Mucosa of descending colon (tissue), 3 donors: ENCODE data around the gene SNRK. TPM values are rescaled to one million over a fixed set of nuclear protein-coding genes. Genes with fewer than 3 reads are reported as not detected.

Experiments
- ATAC-seq: fragments of 200-7000 bp; cut with Tn5 transposase; one replicate; pipeline ENCODE4 v1.9.1; 2020; ENCODE audit warnings: mild to moderate bottlenecking, moderate library complexity
- DNase-seq, 3 donors: peaks; one replicate each; pipeline ENCODE4 v3.0.0-alpha.2; 2020
- H3K36me3 ChIP-seq: fragments of 200-600 bp; one replicate; pipeline ENCODE4 v1.8.0; 2021; ENCODE audit warnings: low read depth, mild to moderate bottlenecking
- H3K4me1 ChIP-seq: fragments of 200-600 bp; one replicate; pipeline ENCODE4 v1.8.0; 2021; ENCODE audit warnings: low read depth, mild to moderate bottlenecking
- H3K4me3 ChIP-seq: fragments of 200-600 bp; one replicate; pipeline ENCODE4 v1.8.0; 2021; ENCODE audit warnings: mild to moderate bottlenecking
- H3K9me3 ChIP-seq: fragments of 200-600 bp; one replicate; pipeline ENCODE4 v1.8.0; 2021; ENCODE audit warnings: mild to moderate bottlenecking
- CTCF ChIP-seq: fragments of 200-600 bp; IDR thresholded peaks from one replicate; pipeline ENCODE4 v1.8.0; 2022; ENCODE audit warnings: antibody characterized with exemption, mild to moderate bottlenecking
- intact Hi-C, 2 donors: fragments of 100-400 bp; cut with DNase I in 1 of 2; cut with micrococcal nuclease in 1 of 2; formaldehyde crosslinking; loops; one replicate each; pipeline versions ENCODE4 v1.11.0 to v1.11.1; 2022; cut with DNase I, micrococcal nuclease
- total RNA-seq, 3 donors: library from RNA; stranded (reverse); fragmentation: NEBNext Ultra II Directional in 2 of 3; extraction: Animal tissue kit (Norgen Biotek cat#: 25700) in 2 of 3; gene quantifications; one replicate each; pipeline versions ENCODE4 v1.2.1 to v1.2.4, GENCODE V29; 2021 to 2023
- donor health status: DM: no; HTN: no; CAD: no; lungs with moderate emphysema.
- donor health status: DM: no; HTN: no; CAD: no.
- donor health status: DM: no; HTN: yes; CAD: no.

SNRK gene
- total RNA-seq, 3 donors from 2014 or later, result 33.2 to 47.6 (median 35.2) TPM

GRCh38 chr3:43289841-43290470, 3.6 kb downstream of the SNRK start:
- DNase-seq (no peak), ATAC-seq (no peak)
- no peak for TF ChIP-seq CTCF
- Histone ChIP-seq H3K9me3 (no peaks in the 10 kb centered on the region), H3K36me3 (no peaks in the 10 kb centered on the region), H3K4me1 (peaks cover 21% of the 10 kb centered on the region), H3K4me3 (no peak overlapping the region)
- intact Hi-C loops, result loop anchor here in 1 of 2 donors (5.0 kb wide), 1 partner anchor 128 kb away; no protein-coding TSS in a partner anchor

GRCh38 chr3:43290956-43291355, 4.6 kb downstream of the SNRK start:
- no peak overlapping the region for H3K4me3 ChIP-seq
- no peaks in the 10 kb centered on the region for H3K9me3 ChIP-seq
- no peak for TF ChIP-seq CTCF
- intact Hi-C loops, result no loop called here
- peaks cover 26% of the 10 kb centered on the region for H3K4me1 ChIP-seq
- no peaks in the 10 kb centered on the region for H3K36me3 ChIP-seq
- ATAC-seq (no peak), DNase-seq (no peak)

GRCh38 chr3:43291546-43291945, 5.2 kb downstream of the SNRK start:
- no peak for ATAC-seq

GRCh38 chr3:43294975-43295374, 8.6 kb downstream of the SNRK start:
- Histone ChIP-seq H3K4me1 (peaks cover 24% of the 10 kb centered on the region), H3K36me3 (no peaks in the 10 kb centered on the region), H3K4me3 (no peak overlapping the region), H3K9me3 (no peaks in the 10 kb centered on the region)
- TF ChIP-seq CTCF, result no peak
- no peak for DNase-seq
- peak; percentile 39 for ATAC-seq
- intact Hi-C loops, result no loop called here

More at GRCh38 chr3:43291546-43291945, 5.2 kb downstream of the SNRK start:
- intact Hi-C loops, result no loop called here
- Histone ChIP-seq H3K4me3 (no peak overlapping the region), H3K4me1 (peaks cover 30% of the 10 kb centered on the region), H3K9me3 (no peaks in the 10 kb centered on the region), H3K36me3 (no peaks in the 10 kb centered on the region)
- no peak for TF ChIP-seq CTCF
- no peak for DNase-seq

GRCh38 chr3:43296565-43296964, 10.2 kb downstream of the SNRK start:
- no peak for TF ChIP-seq CTCF
- peaks cover 24% of the 10 kb centered on the region for H3K4me1 ChIP-seq
- intact Hi-C loops, result no loop called here
- H3K9me3 ChIP-seq, result no peaks in the 10 kb centered on the region
- peak; percentile 89 for ATAC-seq
- peak in 1 of 3 donors; percentile 56 for DNase-seq
- no peaks in the 10 kb centered on the region for H3K36me3 ChIP-seq
- H3K4me3 ChIP-seq, result no peak overlapping the region
